ENCODE measurements around the gene TNNC2. TPM values are rescaled to one million over a fixed set of nuclear protein-coding genes. Genes with fewer than 3 reads are reported as not detected.

Gene TNNC2
- total and polyA plus RNA-seq, 2 of the 8 experiments (the other 6 are each of a cell fraction or from before 2014, with no cell fraction given): 5.7 to 7.6 TPM

- no peak for TF ChIP-seq NRF1 (IDR thresholded peaks at IDR 0.05; ENCODE audit: low read depth, low read length)
- TF ChIP-seq SP4 (IDR thresholded peaks at IDR 0.05; ENCODE audit: low read length): no peak
These were observed 5.2 kb downstream of the TNNC2 start (continued) for GRCh38 chr20:45821947-45822346.

Measured in H1 (cell line).